Measurements from ENCODE around the gene PCP4.

PCP4 gene

DNA sequence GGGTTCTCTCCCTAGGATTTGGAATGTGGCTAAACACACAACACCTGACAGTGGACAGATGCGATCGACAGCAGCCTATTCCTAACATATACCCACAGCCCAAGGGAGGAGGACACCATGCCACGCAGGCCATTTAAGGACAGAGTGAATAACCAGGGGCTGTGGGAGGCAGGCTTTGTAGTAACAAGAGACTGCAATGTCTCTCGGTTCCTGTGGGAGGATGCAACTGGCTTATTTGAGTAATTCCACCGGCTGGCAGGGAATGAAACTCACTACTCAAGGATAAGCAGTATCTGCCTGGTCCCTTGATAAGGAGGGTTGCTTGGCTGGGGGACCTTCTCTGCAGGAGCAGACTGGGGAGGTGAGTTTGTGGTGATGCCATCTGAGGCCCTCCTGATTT is 109.6 kb downstream of the PCP4 start:
- no peak for DNase-seq

Measured in COR-L47 (cell line).